A549 (cell line): ENCODE data around the gene ELMOD1. TPM values are rescaled to one million over a fixed set of nuclear protein-coding genes. Genes with fewer than 3 reads are reported as not detected.
A peak's percentile ranks its signal among the peaks of the same experiment; 100 is the strongest.

Experiments
- ATAC-seq, 2 experiments: fragments of 200-7000 bp in 1 of 2; fragments of >200 bp in 1 of 2; cut with Nextera tagmentation in 1 of 2; cut with Tn5 transposase in 1 of 2; 3 replicates each; pipeline versions ENCODE4 v1.8.0 to v1.9.1; 2018 to 2020; ENCODE audit warnings: mild to moderate bottlenecking in 1 of 2, moderate library complexity in 1 of 2
- CTCF ChIA-PET: fragments of 300-600 bp; sonication (Branson Sonifier 250); formaldehyde crosslinking; extraction: SDS; loops from one replicate; lab custom pipeline; 2021; ENCODE audit warnings: antibody characterized with exemption, inconsistent platforms; lab: Yijun Ruan, JAX
- POLR2A ChIA-PET: fragments of 350-600 bp; formaldehyde crosslinking; extraction: SDS; loops from one replicate; lab custom pipeline; 2021; ENCODE audit warnings: antibody characterized with exemption, inconsistent platforms; lab: Yijun Ruan, JAX
- DNase-seq, 2 experiments: peaks; one replicate each; pipeline versions ENCODE4 v3.0.0 to v3.0.0-alpha.2; 2011 to 2016; ENCODE audit warnings: low read depth in 1 of 2, low spot score in 1 of 2
- FAIRE-seq: peaks from 2 replicates; lab custom pipeline; 2011; peaks lifted over from hg19 to GRCh38; lab: Jason Lieb, UNC
- H3K27ac ChIP-seq, 2 experiments: fragments of >200 bp; sonication (Bioruptor Twin); formaldehyde crosslinking; 3 replicates each; pipeline ENCODE4 v1.5.1; 2016 to 2017
- H3K4me1 ChIP-seq: fragments of >200 bp; sonication (Bioruptor Twin); formaldehyde crosslinking; 3 replicates; pipeline ENCODE4 v1.6.1; 2016
- H3K4me2 ChIP-seq: fragments of >200 bp; sonication (Bioruptor Twin); formaldehyde crosslinking; 3 replicates; pipeline ENCODE4 v1.6.1; 2016
- H3K4me3 ChIP-seq: fragments of >200 bp; sonication (Bioruptor Twin); formaldehyde crosslinking; 3 replicates; pipeline ENCODE4 v1.5.1; 2016
- H3K9me3 ChIP-seq: fragments of >200 bp; sonication (Bioruptor Twin); formaldehyde crosslinking; 3 replicates; pipeline ENCODE4 v1.6.1; 2016
- ATOH8 ChIP-seq: fragments of 250-450 bp; sonication (Bioruptor Pico); IDR thresholded peaks from 2 replicates; pipeline ENCODE4 v1.5.0; 2020; ENCODE audit warnings: low read depth, mild to moderate bottlenecking, moderate library complexity
- CBX2 ChIP-seq: fragments of 200-600 bp; sonication (generic); IDR thresholded peaks from 2 replicates; pipeline ENCODE4 v1.6.1; 2016; ENCODE audit warnings: low read depth, mild to moderate bottlenecking, borderline replicate concordance
- CEBPB ChIP-seq, 2 experiments: fragments of >200 bp in 1 of 2; sonication (Bioruptor Twin) in 1 of 2; formaldehyde crosslinking in 1 of 2; IDR thresholded peaks; 2 replicates each; pipeline ENCODE4 v1.6.1; 2012 to 2016
- E2F6 ChIP-seq: IDR thresholded peaks from 2 replicates; pipeline ENCODE4 v1.6.1; 2012; ENCODE audit warnings: low read depth, borderline replicate concordance
- ELK1 ChIP-seq: fragments of 150-350 bp; IDR thresholded peaks from 2 replicates; pipeline ENCODE4 v1.6.1; 2014; ENCODE audit warnings: low read depth, mild to moderate bottlenecking, low read length
- EP300 ChIP-seq, 2 experiments: fragments of >200 bp; sonication (Bioruptor Twin); formaldehyde crosslinking; IDR thresholded peaks; 2 replicates in 1 of 2; 3 replicates in 1 of 2; pipeline ENCODE4 v1.6.1; 2016 to 2017
- FOSL2 ChIP-seq, 2 experiments: fragments of 450-650 bp in 1 of 2; fragments of >200 bp in 1 of 2; sonication (Bioruptor Twin) in 1 of 2; formaldehyde crosslinking; IDR thresholded peaks; 2 replicates each; pipeline versions ENCODE4 v1.5.0 to v1.6.1; 2016 to 2020; ENCODE audit warnings: mild to moderate bottlenecking in 1 of 2, moderate library complexity in 1 of 2
- GATA3 ChIP-seq: IDR thresholded peaks from 2 replicates; pipeline ENCODE4 v1.6.1; 2012; ENCODE audit warnings: borderline replicate concordance
- HDAC2 ChIP-seq: fragments of 200-600 bp; sonication (generic); IDR thresholded peaks from 2 replicates; pipeline ENCODE4 v1.6.1; 2016
- HES2 ChIP-seq: fragments of >200 bp; sonication (Bioruptor Twin); formaldehyde crosslinking; IDR thresholded peaks from 2 replicates; pipeline ENCODE4 v1.6.1; 2016
- HEYL ChIP-seq: fragments of 250-450 bp; sonication (Bioruptor Pico); IDR thresholded peaks from 2 replicates; pipeline ENCODE4 v1.8.0; 2021; ENCODE audit warnings: mild to moderate bottlenecking, moderate library complexity
- JUNB ChIP-seq: fragments of >200 bp; sonication (Bioruptor Twin); formaldehyde crosslinking; IDR thresholded peaks from 2 replicates; pipeline ENCODE4 v1.6.1; 2016
- MAFK ChIP-seq: fragments of 450-650 bp; IDR thresholded peaks from 2 replicates; pipeline ENCODE4 v1.6.1; 2014; ENCODE audit not compliant: partially characterized antibody
- POLR2A ChIP-seq: IDR thresholded peaks from 2 replicates; pipeline ENCODE4 v1.6.1; 2012; ENCODE audit warnings: mild to moderate bottlenecking, low read length
- RAD21 ChIP-seq, 2 experiments: fragments of >200 bp in 1 of 2; sonication (Bioruptor Twin) in 1 of 2; formaldehyde crosslinking in 1 of 2; IDR thresholded peaks in 1 of 2; conservative IDR thresholded peaks in 1 of 2; 2 replicates in 1 of 2; 3 replicates in 1 of 2; pipeline ENCODE4 v1.6.1; 2012 to 2018; ENCODE audit warnings: inconsistent platforms in 1 of 2
- RFX5 ChIP-seq: fragments of 450-650 bp; IDR thresholded peaks from 2 replicates; pipeline ENCODE4 v1.7.1; 2014; ENCODE audit warnings: antibody characterized with exemption, mild to moderate bottlenecking, moderate library complexity
- SMC3 ChIP-seq: fragments of >200 bp; sonication (Bioruptor Twin); formaldehyde crosslinking; IDR thresholded peaks from 3 replicates; pipeline ENCODE4 v1.6.1; 2018; ENCODE audit warnings: inconsistent platforms
- ZSCAN20 ChIP-seq: fragments of 250-450 bp; sonication (Bioruptor Pico); IDR thresholded peaks from 2 replicates; pipeline ENCODE4 v1.8.0; 2022; ENCODE audit warnings: mild to moderate bottlenecking, moderate library complexity
- WGBS: methylation state at CpG from one replicate; pipeline ENCODE4 v1.1.6; 2017; ENCODE audit errors: missing lambda C conversion rate; 5-methylcytosine and 5-hydroxymethylcytosine counted together
- polyA plus RNA-seq, 4 experiments: library from polyadenylated mRNA; depleted of rRNA in 3 of 4; stranded (reverse); fragments of >200 nt; fragmentation: RNase III in 1 of 4; extraction: RNeasy Plus Mini Kit Qiagen cat#74134 plus additional on column Dnase treatment in 1 of 4; gene quantifications; 2 replicates in 3 of 4; 3 replicates in 1 of 4; pipeline ENCODE4 v1.2.3, GENCODE V29; 2011 to 2017

Gene ELMOD1
- polyA plus RNA-seq, 2 of the 4 experiments (the other 2 are of a cell fraction), result 0.04 to 0.08 TPM

GRCh38 chr11:107549954-107550285 lies 41.0 kb upstream of the ELMOD1 start:
- Histone ChIP-seq H3K27ac (no peak overlapping the region), H3K4me2 (no peak overlapping the region), H3K4me1 (no peaks in the 10 kb centered on the region), H3K4me3 (no peak overlapping the region), H3K9me3 (no peaks in the 10 kb centered on the region)
- 98% methylated on average over 2 of the region's 2 CpGs for WGBS
- POLR2A ChIA-PET, result no interaction called here
- CTCF ChIA-PET, result interaction anchor here (0.8 to 6.6 kb wide), 8 partner anchors 10 to 348 kb away, joined by 3 to 74 read pairs (median 4); partner anchors contain the start of gene ALKBH8
- no peak for DNase-seq
- FAIRE-seq, result no peak
- no peak for TF ChIP-seq SMC3
- ATAC-seq, result no peak

GRCh38 chr11:107550304-107550703 lies 40.6 kb upstream of the ELMOD1 start:
- 89% methylated on average over 4 of the region's 4 CpGs for WGBS
- POLR2A ChIA-PET, result no interaction called here
- TF ChIP-seq ZSCAN20 (CRISPR knock-in tag) (no peak), HES2 (no peak), ELK1 (no peak), JUNB (no peak), EP300 (IDR thresholded peaks at IDR 0.05) (no peak), E2F6 (no peak), RFX5 (no peak), ATOH8 (no peak), RAD21 (conservative IDR thresholded peaks at IDR 0.05 in 1 of 2, IDR thresholded peaks at IDR 0.05 in 1 of 2) (no peak), POLR2A (no peak), CBX2 (no peak)
- H3K9me3 ChIP-seq, result no peaks in the 10 kb centered on the region
- no peak overlapping the region for H3K4me3 ChIP-seq
- CTCF ChIA-PET, result interaction anchor here (0.8 to 6.6 kb wide), 7 partner anchors 10 to 348 kb away, joined by 3 to 74 read pairs (median 4); partner anchors contain the start of gene ALKBH8
- H3K4me1 ChIP-seq, result no peaks in the 10 kb centered on the region
- H3K27ac ChIP-seq, result no peak overlapping the region
- DNase-seq (no peak), ATAC-seq (no peak), FAIRE-seq (no peak)
- no peak overlapping the region for H3K4me2 ChIP-seq

- POLR2A ChIA-PET, result no interaction called here
- Histone ChIP-seq H3K4me2 (peak overlapping the region; percentile 84), H3K27ac (peak overlapping the region; percentile 58 to 86; a peak in 4 of 6 replicates), H3K9me3 (no peaks in the 10 kb centered on the region), H3K4me3 (no peak overlapping the region), H3K4me1 (peaks cover 47% of the 10 kb centered on the region)
- ATAC-seq, result peak in 1 of 2 experiments; percentile 8; a peak in 2 of 6 replicates
- CTCF ChIA-PET, result interaction anchor here (3.2 to 9.4 kb wide), 3 partner anchors 12 to 209 kb away, joined by 33 to 74 read pairs (median 33); no protein-coding TSS in a partner anchor
- FAIRE-seq, result no peak
- peak in 1 of 2 experiments; percentile 36 for DNase-seq
- TF ChIP-seq CEBPB (IDR thresholded peaks at IDR 0.05) (peak; percentile 6 to 55; a peak in 1 of 4 replicates), HDAC2 (no peak), MAFK (peak; percentile 69), HEYL (no peak), JUNB (peak; percentile 43), GATA3 (peak; percentile 59; the same call in 1 of the 2 replicates), FOSL2 (IDR thresholded peaks at IDR 0.05) (no peak), FOSL2 (CRISPR knock-in tag; IDR thresholded peaks at IDR 0.05) (peak; percentile 58)
Observed at GRCh38 chr11:107561688-107562087, 29.3 kb upstream of the ELMOD1 start.
